Sigmoid colon (tissue), 7 donors: ENCODE data around the gene PGBD5. TPM values are rescaled to one million over a fixed set of nuclear protein-coding genes. Genes with fewer than 3 reads are reported as not detected.

Source experiments
- DNase-seq: peaks from one replicate; pipeline ENCODE4 v3.0.0-alpha.2; 2019
- H3K27ac ChIP-seq, 4 donors: fragments of 200-600 bp; sonication (generic); one replicate each; pipeline ENCODE4 v1.5.1; 2016 to 2019; ENCODE audit warnings: mild to moderate bottlenecking in 1 of 4
- H3K27me3 ChIP-seq, 3 donors: fragments of 200-600 bp; sonication (generic); one replicate each; pipeline ENCODE4 v1.5.1; 2019; ENCODE audit warnings: mild to moderate bottlenecking in 1 of 3
- H3K36me3 ChIP-seq, 4 donors: fragments of 200-600 bp; sonication (generic); one replicate each; pipeline ENCODE4 v1.5.1; 2016 to 2019
- H3K4me1 ChIP-seq, 4 donors: fragments of 200-600 bp; sonication (generic); one replicate each; pipeline ENCODE4 v1.5.1; 2017 to 2019
- H3K4me3 ChIP-seq, 4 donors: fragments of 200-600 bp; sonication (generic); one replicate each; pipeline ENCODE4 v1.5.1; 2017 to 2019; ENCODE audit warnings: mild to moderate bottlenecking in 2 of 4, moderate library complexity in 1 of 4
- H3K9me3 ChIP-seq, 4 donors: fragments of 200-600 bp in 3 of 4; sonication (generic) in 3 of 4; one replicate each; pipeline versions ENCODE4 v1.5.1 to v1.6.1; 2013 to 2019
- EP300 ChIP-seq, 4 donors: sonication (generic); formaldehyde crosslinking; IDR thresholded peaks; one replicate each; pipeline ENCODE4 v1.6.1; 2017; ENCODE audit warnings: antibody characterized with exemption in 4 of 4
- POLR2A ChIP-seq, 2 donors: fragments of 450-650 bp; IDR thresholded peaks; one replicate each; pipeline ENCODE4 v1.6.1; 2016; ENCODE audit warnings: antibody characterized with exemption in 2 of 2, mild to moderate bottlenecking in 2 of 2, moderate library complexity in 2 of 2
- POLR2AphosphoS5 ChIP-seq, 4 donors: sonication (generic); formaldehyde crosslinking; IDR thresholded peaks; one replicate each; pipeline ENCODE4 v1.6.1; 2017; ENCODE audit warnings: antibody characterized with exemption in 4 of 4
- WGBS, 2 donors: extraction: QIAGEN DNeasy Blood & Tissue Kit; methylation state at CpG; one replicate each; pipeline ENCODE4 v1.1.7; 2013; 5-methylcytosine and 5-hydroxymethylcytosine counted together
- intact Hi-C: fragments of 100-400 bp; cut with DNase I; formaldehyde crosslinking; loops from one replicate; pipeline ENCODE4 v1.15.1; 2023
- polyA plus RNA-seq, 3 donors: library from polyadenylated mRNA; stranded (reverse); fragments of 200-250 nt; gene quantifications; one replicate each; pipeline ENCODE4 v1.2.3, GENCODE V29; 2013
- total RNA-seq, 4 donors: library from RNA; depleted of rRNA; stranded (reverse); fragments of >200 nt; gene quantifications; one replicate each; pipeline ENCODE4 v1.1.0, GENCODE V29; 2016
- TF ChIP-seq, protein P1 (sequence below), 4 experiments: fragments of 450-650 bp in 3 of 4; fragments of 200-600 bp in 1 of 4; IDR thresholded peaks; one replicate each; pipeline ENCODE4 v1.5.1; 2016 to 2019; ENCODE audit warnings: antibody characterized with exemption in 4 of 4, mild to moderate bottlenecking in 3 of 4, moderate library complexity in 2 of 4
- donor health status: healthy with polysubstance abuse.
- donor health status: Bipolar disorder and iron deficiency.
- donor health status: healthy.

The PGBD5 gene
- total and polyA plus RNA-seq, 7 donors, result under 0.01 to 1.9 (median 1.1) TPM

DNA sequence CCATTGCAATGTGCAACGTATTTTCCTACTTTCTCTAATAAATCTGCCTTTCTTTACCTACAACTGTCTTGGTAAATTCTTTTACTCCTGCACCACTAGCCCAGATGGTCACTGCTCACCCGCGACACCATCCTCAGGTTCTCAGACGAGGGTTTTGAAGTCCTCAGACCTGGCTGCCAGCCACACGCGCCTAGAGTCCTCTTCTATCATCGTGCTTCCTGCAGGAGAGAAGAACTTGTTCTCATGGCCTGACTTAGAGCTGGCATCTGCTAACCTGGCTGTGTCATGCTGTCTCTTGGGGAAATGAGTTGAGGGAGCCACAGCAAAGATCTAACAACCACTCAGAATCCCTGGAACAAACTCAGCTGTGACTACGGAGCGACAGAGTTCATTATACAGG, 30.3 kb upstream of the PGBD5 start:
- Histone ChIP-seq H3K9me3 (no peaks in the 10 kb centered on the region), H3K27me3 (no peaks in the 10 kb centered on the region), H3K4me3 (no peak overlapping the region), H3K27ac (no peak overlapping the region), H3K36me3 (no peaks in the 10 kb centered on the region), H3K4me1 (no peaks in the 10 kb centered on the region)
- DNase-seq, result no peak
- TF ChIP-seq POLR2AphosphoS5 (IDR thresholded peaks at IDR 0.05) (no peak), POLR2A (IDR thresholded peaks at IDR 0.05) (no peak), EP300 (IDR thresholded peaks at IDR 0.05) (no peak)
- TF ChIP-seq, protein P1, sequence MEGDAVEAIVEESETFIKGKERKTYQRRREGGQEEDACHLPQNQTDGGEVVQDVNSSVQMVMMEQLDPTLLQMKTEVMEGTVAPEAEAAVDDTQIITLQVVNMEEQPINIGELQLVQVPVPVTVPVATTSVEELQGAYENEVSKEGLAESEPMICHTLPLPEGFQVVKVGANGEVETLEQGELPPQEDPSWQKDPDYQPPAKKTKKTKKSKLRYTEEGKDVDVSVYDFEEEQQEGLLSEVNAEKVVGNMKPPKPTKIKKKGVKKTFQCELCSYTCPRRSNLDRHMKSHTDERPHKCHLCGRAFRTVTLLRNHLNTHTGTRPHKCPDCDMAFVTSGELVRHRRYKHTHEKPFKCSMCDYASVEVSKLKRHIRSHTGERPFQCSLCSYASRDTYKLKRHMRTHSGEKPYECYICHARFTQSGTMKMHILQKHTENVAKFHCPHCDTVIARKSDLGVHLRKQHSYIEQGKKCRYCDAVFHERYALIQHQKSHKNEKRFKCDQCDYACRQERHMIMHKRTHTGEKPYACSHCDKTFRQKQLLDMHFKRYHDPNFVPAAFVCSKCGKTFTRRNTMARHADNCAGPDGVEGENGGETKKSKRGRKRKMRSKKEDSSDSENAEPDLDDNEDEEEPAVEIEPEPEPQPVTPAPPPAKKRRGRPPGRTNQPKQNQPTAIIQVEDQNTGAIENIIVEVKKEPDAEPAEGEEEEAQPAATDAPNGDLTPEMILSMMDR (IDR thresholded peaks at IDR 0.05), result no peak
- 90 to 93% methylated on average over 9 of the region's 9 CpGs for WGBS, 2 donors
- intact Hi-C loops, result no loop called here

DNA sequence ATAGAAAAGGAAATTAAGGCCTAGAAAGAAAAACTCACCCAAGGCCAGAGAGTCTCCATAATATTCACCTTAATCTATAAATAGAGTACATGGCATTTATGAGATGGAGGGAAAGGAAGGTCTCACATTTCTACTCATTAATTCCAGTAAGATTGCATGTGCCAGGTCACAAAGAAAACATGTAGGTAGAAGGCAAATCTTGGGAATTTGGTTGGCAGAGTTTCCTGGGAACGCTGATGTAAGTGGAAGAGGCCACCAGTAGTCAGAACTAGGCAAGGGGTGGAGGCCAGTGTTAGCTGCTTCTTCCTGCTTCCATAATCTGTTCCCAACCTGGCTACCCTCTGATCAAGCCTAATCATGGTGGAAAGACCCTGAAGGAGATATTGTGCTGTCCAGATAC, 29.2 kb upstream of the PGBD5 start:
- TF ChIP-seq EP300 (IDR thresholded peaks at IDR 0.05), result no peak
- TF ChIP-seq POLR2A (IDR thresholded peaks at IDR 0.05), result no peak
- TF ChIP-seq, protein P1 (IDR thresholded peaks at IDR 0.05), result no peak
- no peak for TF ChIP-seq POLR2AphosphoS5 (IDR thresholded peaks at IDR 0.05)
- WGBS, 2 donors, result 64 to 79% methylated on average over 1 of the region's 1 CpG
- Histone ChIP-seq H3K27ac (no peak overlapping the region), H3K36me3 (no peaks in the 10 kb centered on the region), H3K9me3 (no peaks in the 10 kb centered on the region), H3K27me3 (no peaks in the 10 kb centered on the region), H3K4me1 (no peaks in the 10 kb centered on the region), H3K4me3 (no peak overlapping the region)
- DNase-seq, result no peak
- intact Hi-C loops, result no loop called here

DNA sequence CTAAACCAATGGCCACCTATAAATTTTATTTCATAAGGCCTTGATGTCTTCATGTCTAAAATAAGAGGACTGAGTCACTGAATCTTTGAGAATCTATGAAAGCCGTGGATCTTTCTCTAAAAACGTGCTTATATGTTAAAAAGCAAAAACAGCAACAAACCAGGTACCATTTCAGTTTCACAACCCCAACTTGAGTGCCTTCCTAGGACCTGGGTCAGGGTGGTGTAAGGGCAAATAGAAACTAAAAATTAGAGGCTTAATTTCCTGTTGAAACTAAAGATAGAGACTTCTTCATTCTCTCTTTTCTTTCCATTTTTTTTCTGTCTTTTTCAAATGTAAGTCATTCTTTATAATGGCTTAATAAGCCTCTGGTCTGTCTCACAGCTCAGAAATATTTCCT, 27.2 kb upstream of the PGBD5 start:
- Histone ChIP-seq H3K27ac (no peak overlapping the region), H3K4me1 (no peaks in the 10 kb centered on the region), H3K9me3 (no peaks in the 10 kb centered on the region), H3K27me3 (no peaks in the 10 kb centered on the region), H3K36me3 (no peaks in the 10 kb centered on the region), H3K4me3 (no peak overlapping the region)
- intact Hi-C loops, result no loop called here
- TF ChIP-seq, protein P1 (IDR thresholded peaks at IDR 0.05), result no peak
- TF ChIP-seq POLR2AphosphoS5 (IDR thresholded peaks at IDR 0.05) (no peak), POLR2A (IDR thresholded peaks at IDR 0.05) (no peak), EP300 (IDR thresholded peaks at IDR 0.05) (no peak)
- DNase-seq, result no peak
- 28 to 86% methylated on average over 2 of the region's 2 CpGs for WGBS, 2 donors

DNA sequence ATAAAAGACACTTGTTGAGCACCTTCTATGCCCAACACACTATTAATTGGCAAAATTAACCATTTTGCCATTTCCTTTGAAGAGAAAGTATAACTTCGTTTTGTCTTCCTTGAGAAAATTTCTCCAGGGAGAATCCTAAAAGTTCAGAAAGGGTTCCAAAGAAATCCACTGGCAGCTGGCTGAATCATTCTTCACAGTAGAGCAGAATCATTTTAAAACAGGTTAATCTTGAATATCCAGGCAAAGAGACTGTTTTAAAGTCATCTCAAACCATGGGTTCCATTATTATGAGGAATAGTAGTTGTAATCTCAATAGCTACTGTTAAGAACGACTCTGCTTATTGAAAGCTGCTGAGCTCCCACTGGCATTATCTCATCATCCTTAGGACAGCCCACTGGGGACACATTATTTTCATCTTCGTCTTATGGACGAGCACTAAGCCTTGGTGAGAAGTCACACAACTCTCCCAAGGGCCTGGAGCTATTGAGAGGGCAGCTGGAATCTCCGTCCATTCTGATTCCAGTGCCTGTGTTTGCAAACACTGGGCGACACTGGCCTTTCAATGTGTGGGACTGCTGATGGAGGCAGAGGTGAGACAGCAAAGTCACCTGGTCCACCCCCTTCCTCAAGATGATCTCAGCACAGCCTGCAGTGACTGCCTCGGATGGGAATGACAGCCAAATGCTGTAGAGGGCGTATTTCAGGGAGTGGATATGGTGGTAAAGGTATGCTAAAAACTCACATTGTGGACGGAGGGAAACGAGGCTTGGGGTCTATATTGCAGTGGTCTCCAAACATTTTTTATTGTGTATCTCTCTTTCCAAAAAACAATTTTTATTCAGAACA, 15.3 kb upstream of the PGBD5 start:
- no peak for DNase-seq
- peaks cover 0 to 7% (median 5%) of the 10 kb centered on the region in 4 donors for H3K9me3 ChIP-seq
- TF ChIP-seq, protein P1 (IDR thresholded peaks at IDR 0.05), result no peak
- TF ChIP-seq EP300 (IDR thresholded peaks at IDR 0.05), result no peak
- TF ChIP-seq POLR2AphosphoS5 (IDR thresholded peaks at IDR 0.05), result no peak
- TF ChIP-seq POLR2A (IDR thresholded peaks at IDR 0.05), result no peak
- no peaks in the 10 kb centered on the region for H3K4me1 ChIP-seq
- intact Hi-C loops, result no loop called here
- H3K4me3 ChIP-seq, result no peak overlapping the region
- no peaks in the 10 kb centered on the region for H3K36me3 ChIP-seq
- no peak overlapping the region for H3K27ac ChIP-seq
- 67 to 81% methylated on average over 10 of the region's 10 CpGs for WGBS, 2 donors
- no peaks in the 10 kb centered on the region for H3K27me3 ChIP-seq
